SK-N-SH (cell line): ENCODE results near the gene LRRC10. TPM values are rescaled to one million over a fixed set of nuclear protein-coding genes. Genes with fewer than 3 reads are reported as not detected.

Source experiments
- CTCF ChIA-PET: fragments of 300-600, 350-600 bp; formaldehyde crosslinking; extraction: SDS; loops from one replicate; lab custom pipeline; 2021; lab: Yijun Ruan, JAX
- POLR2A ChIA-PET: fragments of 350-600 bp; sonication (Branson Sonifier 250); formaldehyde crosslinking; extraction: SDS; loops from one replicate; lab custom pipeline; 2020; ENCODE audit warnings: antibody characterized with exemption, inconsistent platforms; lab: Yijun Ruan, JAX
- DNase-seq: peaks from one replicate; pipeline ENCODE4 v3.0.0; 2012
- H2AFZ ChIP-seq: fragments of 200-600 bp; sonication (generic); 2 replicates; pipeline ENCODE4 v1.8.1; 2016; ENCODE audit warnings: antibody characterized with exemption, mild to moderate bottlenecking, low read depth
- H3F3A ChIP-seq: fragments of 200-600 bp; sonication (generic); replicated peaks from 2 replicates; pipeline ENCODE3; 2016; ENCODE audit warnings: antibody characterized with exemption, mild to moderate bottlenecking; ENCODE audit not compliant: insufficient read depth
- H3K27ac ChIP-seq, 2 experiments: fragments of 200-500 bp in 1 of 2; fragments of 200-600 bp in 1 of 2; sonication (Bioruptor generic) in 1 of 2; sonication (generic), shearing (Covaris generic) in 1 of 2; 2 replicates each; pipeline versions ENCODE4 v1.5.1 to v1.6.1; 2014 to 2016; ENCODE audit warnings: low read depth in 2 of 2, inconsistent platforms in 1 of 2, low read length in 1 of 2, mild to moderate bottlenecking in 1 of 2, mixed read lengths in 1 of 2
- H3K27me3 ChIP-seq: fragments of 200-600 bp; sonication (generic), shearing (Covaris generic); 2 replicates; pipeline ENCODE4 v1.6.1; 2016; ENCODE audit warnings: mixed run types; ENCODE audit not compliant: insufficient read depth
- H3K36me3 ChIP-seq, 2 experiments: fragments of 200-500 bp in 1 of 2; fragments of 200-600 bp in 1 of 2; sonication (Bioruptor generic) in 1 of 2; sonication (generic) in 1 of 2; replicated peaks in 1 of 2; 2 replicates each; pipeline versions ENCODE3 to v1.5.1; 2014 to 2016; ENCODE audit warnings: low read length in 1 of 2, mild to moderate bottlenecking in 1 of 2; ENCODE audit not compliant: insufficient read depth in 2 of 2, control insufficient read depth in 1 of 2
- H3K4me1 ChIP-seq, 2 experiments: fragments of 200-500 bp in 1 of 2; fragments of 200-600 bp in 1 of 2; sonication (Bioruptor generic) in 1 of 2; sonication (generic), shearing (Covaris generic) in 1 of 2; 2 replicates each; pipeline versions ENCODE4 v1.5.1 to v1.6.1; 2014 to 2016; ENCODE audit warnings: low read depth in 1 of 2, low read length in 1 of 2, mixed run types in 1 of 2; ENCODE audit not compliant: insufficient read depth in 2 of 2, control insufficient read depth in 1 of 2
- H3K4me2 ChIP-seq: fragments of 200-600 bp; sonication (generic), shearing (Covaris generic); 2 replicates; pipeline ENCODE4 v1.6.1; 2017; ENCODE audit warnings: mixed run types
- H3K4me3 ChIP-seq, 2 experiments: fragments of 200-500 bp in 1 of 2; fragments of 200-600 bp in 1 of 2; sonication (Bioruptor generic) in 1 of 2; sonication (generic), shearing (Covaris generic) in 1 of 2; 2 replicates each; pipeline versions ENCODE4 v1.5.1 to v1.8.1; 2014 to 2016; ENCODE audit warnings: low read depth in 2 of 2, inconsistent platforms in 1 of 2, low read length in 1 of 2, mild to moderate bottlenecking in 1 of 2, mixed read lengths in 1 of 2, moderate library complexity in 1 of 2
- H3K79me2 ChIP-seq: fragments of 200-600 bp; sonication (generic); 2 replicates; pipeline ENCODE4 v1.8.1; 2017; ENCODE audit warnings: mild to moderate bottlenecking; ENCODE audit not compliant: insufficient read depth
- H3K9ac ChIP-seq: fragments of 200-600 bp; sonication (generic); 2 replicates; pipeline ENCODE4 v1.6.1; 2017; ENCODE audit warnings: mixed run types
- H3K9me2 ChIP-seq: fragments of 200-600 bp; sonication (generic); 2 replicates; pipeline ENCODE4 v1.6.1; 2017; ENCODE audit warnings: mixed run types
- H3K9me3 ChIP-seq: fragments of 200-600 bp; sonication (generic); 2 replicates; pipeline ENCODE4 v1.6.1; 2017; ENCODE audit warnings: mixed run types, mild to moderate bottlenecking, moderate library complexity
- H4K20me1 ChIP-seq: fragments of 200-600 bp; sonication (generic); 2 replicates; pipeline ENCODE4 v1.6.1; 2017; ENCODE audit warnings: mild to moderate bottlenecking, mixed run types; ENCODE audit not compliant: insufficient read depth
- CTCF ChIP-seq: fragments of 200-600 bp; sonication (generic); IDR thresholded peaks from 2 replicates; pipeline ENCODE4 v1.6.1; 2017; ENCODE audit warnings: antibody characterized with exemption, mild to moderate bottlenecking, moderate library complexity
- ELF1 ChIP-seq: IDR thresholded peaks from 2 replicates; pipeline ENCODE4 v1.4.0; 2012
- EZH2phosphoT487 ChIP-seq: fragments of 200-600 bp; sonication (generic); IDR thresholded peaks from 2 replicates; pipeline ENCODE4 v1.6.1; 2017; ENCODE audit warnings: low read depth, mixed run types, mild to moderate bottlenecking, antibody characterized with exemption, moderate library complexity, borderline replicate concordance
- FOXJ3 ChIP-seq: sonication (generic); formaldehyde crosslinking; IDR thresholded peaks from 2 replicates; pipeline ENCODE4 v1.5.1; 2020; ENCODE audit warnings: mild to moderate bottlenecking, missing genetic modification reagents
- FOXM1 ChIP-seq: IDR thresholded peaks from 2 replicates; pipeline ENCODE4 v1.4.0; 2012; ENCODE audit warnings: low read depth, mild to moderate bottlenecking
- GABPA ChIP-seq: IDR thresholded peaks from 2 replicates; pipeline ENCODE4 v1.4.0; 2012; ENCODE audit warnings: low read depth, mild to moderate bottlenecking
- GATA2 ChIP-seq: sonication (generic); formaldehyde crosslinking; IDR thresholded peaks from 2 replicates; pipeline ENCODE4 v1.5.0; 2020; ENCODE audit warnings: mild to moderate bottlenecking, missing genetic modification reagents
- IRF3 ChIP-seq: fragments of 150-350 bp; IDR thresholded peaks from 2 replicates; pipeline ENCODE4 v1.6.1; 2016; ENCODE audit warnings: mild to moderate bottlenecking, low read depth, low read length
- MAX ChIP-seq: IDR thresholded peaks from 2 replicates; pipeline ENCODE4 v1.4.0; 2012; ENCODE audit warnings: low read depth
- MEF2A ChIP-seq: IDR thresholded peaks from 2 replicates; pipeline ENCODE4 v1.4.0; 2012; ENCODE audit warnings: low read depth, borderline replicate concordance
- NRF1 ChIP-seq: IDR thresholded peaks from 2 replicates; pipeline ENCODE4 v1.6.1; 2012; ENCODE audit warnings: low read depth, mild to moderate bottlenecking, low read length
- POLR2AphosphoS5 ChIP-seq: IDR thresholded peaks from 2 replicates; pipeline ENCODE4 v1.6.1; 2012; ENCODE audit warnings: low read depth, low read length
- RAD21 ChIP-seq: IDR thresholded peaks from 2 replicates; pipeline ENCODE4 v1.6.1; 2012; ENCODE audit warnings: mild to moderate bottlenecking, low read length
- RFX5 ChIP-seq: IDR thresholded peaks from 2 replicates; pipeline ENCODE4 v1.6.1; 2012; ENCODE audit warnings: mild to moderate bottlenecking, improper control_type of control experiment, low read length
- SIN3A ChIP-seq: IDR thresholded peaks from 2 replicates; pipeline ENCODE4 v1.6.1; 2012; ENCODE audit warnings: low read depth, mild to moderate bottlenecking, low read length, moderate library complexity, borderline replicate concordance
- SMC3 ChIP-seq: IDR thresholded peaks from 2 replicates; pipeline ENCODE4 v1.6.1; 2012; ENCODE audit warnings: low read depth, low read length, improper control_type of control experiment
- TCF12 ChIP-seq: IDR thresholded peaks from 2 replicates; pipeline ENCODE4 v1.4.0; 2012
- TEAD4 ChIP-seq: IDR thresholded peaks from 2 replicates; pipeline ENCODE4 v1.4.0; 2012; ENCODE audit warnings: mild to moderate bottlenecking, borderline replicate concordance; ENCODE audit not compliant: insufficient read depth
- USF1 ChIP-seq: IDR thresholded peaks from 2 replicates; pipeline ENCODE4 v1.4.0; 2012; ENCODE audit warnings: low read depth, borderline replicate concordance
- YY1 ChIP-seq: IDR thresholded peaks from 2 replicates; pipeline ENCODE4 v1.4.0; 2012; ENCODE audit warnings: low read depth, mild to moderate bottlenecking
- ZBTB33 ChIP-seq: IDR thresholded peaks from 2 replicates; pipeline ENCODE4 v1.4.0; 2012; ENCODE audit warnings: low read depth, borderline replicate concordance
- WGBS: methylation state at CpG from one replicate; pipeline ENCODE4 v1.1.6; 2017; ENCODE audit warnings: low lambda C conversion rate; 5-methylcytosine and 5-hydroxymethylcytosine counted together
- polyA plus RNA-seq, 3 experiments: library from polyadenylated mRNA; depleted of rRNA; stranded (reverse); fragments of >200 nt; gene quantifications; 2 replicates each; pipeline ENCODE4 v1.2.3, GENCODE V29; 2012

Gene LRRC10
- polyA plus RNA-seq, 1 of the 3 experiments (the other 2 are of a cell fraction) = not detected

- no peak for TF ChIP-seq CTCF
- TF ChIP-seq ELF1 = no peak
- no peak for TF ChIP-seq TCF12
- no peak for TF ChIP-seq MEF2A
- TF ChIP-seq YY1 = no peak
Measured at GRCh38 chr12:69575346-69575745, 35.4 kb downstream of the LRRC10 start (continued).

- Histone ChIP-seq H3K4me3 (no peak overlapping the region), H2AFZ (no peak overlapping the region), H3F3A (peaks cover 31% of the 10 kb centered on the region), H3K9ac (no peak overlapping the region), H3K79me2 (peaks cover 33% of the 10 kb centered on the region), H3K4me1 (peaks cover 0 to 8% of the 10 kb centered on the region in 2 experiments; a peak in 3 of 4 replicates), H3K9me2 (no peaks in the 10 kb centered on the region), H3K4me2 (no peak overlapping the region), H3K9me3 (no peaks in the 10 kb centered on the region), H3K27ac (peak overlapping the region in 1 of 2 experiments; percentile 72; a peak in 1 of 4 replicates), H3K27me3 (no peaks in the 10 kb centered on the region), H4K20me1 (peaks cover 8% of the 10 kb centered on the region; the same call in 1 of the 2 replicates), H3K36me3 (peaks cover 48 to 58% of the 10 kb centered on the region in 2 experiments)
- CTCF ChIA-PET = interaction anchor here (0.6 to 4.5 kb wide), 63 partner anchors 9 to 428 kb away, joined by 3 to 66 read pairs (median 4); partner anchors contain the start of genes CCT2 and FRS2
- POLR2A ChIA-PET = no interaction called here
- no peak for TF ChIP-seq FOXM1
- TF ChIP-seq POLR2AphosphoS5 = no peak
- peak; percentile 78 for TF ChIP-seq RAD21
- no peak for TF ChIP-seq EZH2phosphoT487
- peak; percentile 23; the same call in 1 of the 2 replicates for TF ChIP-seq NRF1
- peak; percentile 76 for TF ChIP-seq SMC3
- no peak for TF ChIP-seq GABPA
- TF ChIP-seq ZBTB33 = no peak
- no peak for TF ChIP-seq MAX
- no peak for TF ChIP-seq SIN3A
- no peak for TF ChIP-seq TEAD4
- peak; percentile 89 for TF ChIP-seq CTCF
- no peak for TF ChIP-seq ELF1
- no peak for TF ChIP-seq MEF2A
- no peak for TF ChIP-seq IRF3
- no peak for TF ChIP-seq USF1
- TF ChIP-seq RFX5 = no peak
- no peak for TF ChIP-seq GATA2 (CRISPR knock-in tag)
- no peak for TF ChIP-seq FOXJ3 (CRISPR knock-in tag)
- peak; percentile 18; the same call in 1 of the 2 replicates for TF ChIP-seq TCF12
- peak; percentile 49 for DNase-seq
- WGBS = 37% methylated on average over 6 of the region's 6 CpGs
Measured at GRCh38 chr12:69570545-69571399, 39.9 kb downstream of the LRRC10 start.
